HG03460 (cell line): Measurements from ENCODE around the gene DMD.

Experiments
- ATAC-seq: cut with Tn5 transposase; IDR thresholded peaks from one replicate; pipeline ENCODE4 v1.9.1; 2021; ENCODE audit not compliant: unreplicated experiment

Gene DMD

DNA sequence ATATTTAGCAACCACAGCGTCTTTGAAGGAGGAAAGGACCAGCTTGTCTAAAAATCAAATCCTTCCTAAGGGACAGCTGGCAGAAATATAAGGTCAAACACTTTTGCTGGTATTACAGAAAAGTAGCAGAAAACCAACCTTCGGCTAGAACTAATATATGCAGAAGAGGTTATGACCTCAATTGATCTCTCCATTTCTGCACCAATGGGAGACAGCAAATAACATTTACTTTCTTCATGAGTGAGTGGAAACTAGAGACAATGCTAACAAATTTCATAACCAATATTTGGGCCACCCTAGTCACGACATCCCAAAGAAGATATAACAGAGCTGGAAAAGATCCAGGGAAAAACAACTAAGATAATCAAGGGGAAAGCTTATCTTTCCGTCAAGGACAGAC is 1892.5 kb downstream of the DMD start:
- no peak for ATAC-seq

DNA sequence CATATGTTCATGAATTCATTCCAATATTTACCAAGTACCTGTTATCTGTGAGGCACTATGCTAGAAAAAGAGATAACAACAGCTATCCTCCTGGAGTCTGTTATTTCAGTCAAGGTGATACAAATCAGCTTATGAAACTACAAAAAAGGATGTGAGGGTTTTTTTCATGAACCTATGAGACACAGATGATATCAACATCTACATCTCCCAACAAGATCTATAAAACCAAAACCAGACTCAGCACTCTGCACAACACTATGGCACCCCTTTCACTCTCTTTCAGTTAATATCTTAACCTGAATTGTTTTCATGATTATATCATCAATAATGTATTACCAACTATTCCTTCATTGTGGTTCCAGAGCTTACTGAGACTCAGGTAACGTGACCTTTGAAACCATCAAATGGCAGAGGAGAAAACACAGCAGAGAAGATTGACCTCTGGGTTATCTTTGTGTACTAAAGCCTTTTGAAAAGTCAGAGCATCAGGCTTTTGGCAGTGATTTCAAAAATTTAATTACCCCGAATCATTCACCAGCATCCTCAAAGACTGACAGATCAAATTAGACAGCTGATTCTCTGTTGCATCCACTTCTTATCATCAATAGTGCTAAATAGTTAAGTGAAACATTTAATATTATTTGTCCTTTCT is 1894.9 kb downstream of the DMD start:
- ATAC-seq: no peak

DNA sequence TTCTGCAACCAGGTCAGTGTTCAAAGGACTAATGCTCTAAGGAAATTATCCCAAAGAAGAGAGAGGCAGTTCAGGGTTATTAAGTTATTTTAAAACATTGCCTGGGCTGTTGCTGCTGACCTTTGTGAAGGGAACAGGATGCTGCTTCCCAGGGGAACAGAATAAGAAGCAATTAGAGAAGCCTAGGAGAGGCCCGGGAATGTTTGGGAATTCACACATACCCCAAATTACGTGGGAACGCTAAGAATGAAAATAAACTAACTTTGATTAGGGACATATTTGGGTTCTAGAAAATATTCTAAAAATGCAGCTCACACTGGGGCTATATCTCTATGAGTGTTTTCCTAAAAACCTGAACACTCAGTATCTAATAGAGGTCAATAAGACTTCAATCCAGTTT is 1896.4 kb downstream of the DMD start:
- ATAC-seq: no peak

DNA sequence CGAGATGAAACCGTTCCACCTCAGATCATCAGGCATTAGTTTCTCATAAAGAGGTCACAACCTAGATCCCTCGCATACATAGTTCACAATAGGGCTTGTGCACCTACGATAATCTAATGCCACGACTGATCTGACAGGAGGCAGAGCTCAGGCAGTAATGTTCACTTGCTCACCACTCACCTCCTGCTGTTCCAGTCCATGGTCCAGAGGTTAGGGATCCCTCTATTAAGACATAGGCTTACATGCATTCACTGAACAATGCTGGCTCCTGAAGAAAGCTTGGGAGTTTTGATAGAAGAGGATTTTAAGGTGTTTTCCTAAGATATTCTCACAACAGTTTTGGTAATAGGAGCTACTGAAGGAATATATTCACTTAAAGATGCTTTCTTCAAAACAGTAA is 1903.4 kb downstream of the DMD start:
- ATAC-seq: no peak

GRCh38 chrX:31302573-31303075 is 1908.7 kb downstream of the DMD start:
- no peak for ATAC-seq

DNA sequence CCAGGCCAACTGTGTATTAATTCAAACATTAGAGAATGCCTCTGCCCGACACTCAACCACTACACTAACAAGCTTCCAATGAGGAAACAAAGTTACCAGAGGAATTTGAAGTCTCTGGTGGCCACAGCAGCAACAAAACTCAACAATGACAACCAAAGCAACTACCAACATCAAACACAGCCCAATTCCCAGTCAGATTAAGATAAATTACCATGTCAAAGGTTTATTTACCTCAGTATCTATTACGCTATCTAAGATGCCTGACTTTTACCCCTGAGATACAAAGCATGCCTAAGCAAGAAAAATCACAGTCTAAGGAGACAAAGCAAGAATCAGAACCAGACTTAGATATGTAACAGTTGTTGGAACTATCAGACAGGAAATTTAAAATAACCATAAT is 1909.4 kb downstream of the DMD start:
- ATAC-seq: no peak

- ATAC-seq: no peak
Observed at GRCh38 chrX:31301203-31301602, 1910.1 kb downstream of the DMD start.

DNA sequence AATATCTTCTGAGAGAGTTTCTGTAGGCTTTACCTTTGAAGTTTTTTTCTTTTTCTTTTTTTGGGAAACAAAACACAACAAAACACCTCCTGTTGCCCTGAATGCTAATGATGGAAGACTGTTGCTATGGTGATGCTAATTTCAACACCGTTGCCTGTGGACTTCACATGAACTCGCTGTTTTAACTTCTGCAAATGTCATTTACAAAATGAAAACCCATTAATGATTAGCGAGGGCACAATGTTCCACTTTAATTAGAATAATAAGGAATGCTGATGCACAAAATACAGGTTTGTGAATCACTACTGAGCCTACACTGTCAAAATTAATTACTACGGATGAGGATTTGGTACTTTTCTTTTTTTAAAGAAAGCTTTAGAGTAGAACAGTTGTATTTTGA is 1912.4 kb downstream of the DMD start:
- ATAC-seq: no peak

GRCh38 chrX:31297881-31298280 is 1913.5 kb downstream of the DMD start:
- ATAC-seq: no peak

- no peak for ATAC-seq
Observed at GRCh38 chrX:31294475-31294874, 1916.9 kb downstream of the DMD start.

DNA sequence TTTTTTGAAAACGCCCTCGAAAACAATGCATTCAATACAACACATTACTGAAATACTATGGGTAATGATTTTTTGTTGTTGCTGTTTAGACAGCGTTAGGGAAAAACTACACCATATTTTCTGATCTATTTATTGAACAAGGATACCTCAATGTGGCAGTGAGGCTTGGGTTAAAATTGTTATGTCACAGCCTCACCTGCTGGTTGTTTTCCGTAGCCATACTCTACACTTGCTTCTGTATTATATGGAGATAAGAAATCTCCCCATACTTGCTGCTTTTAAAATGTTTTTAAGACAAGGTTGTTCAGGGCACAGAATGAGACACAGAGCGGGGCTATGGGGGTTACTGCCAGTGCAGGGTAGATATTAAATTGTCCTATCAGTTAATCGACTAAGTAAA is 1917.9 kb downstream of the DMD start:
- ATAC-seq: no peak

DNA sequence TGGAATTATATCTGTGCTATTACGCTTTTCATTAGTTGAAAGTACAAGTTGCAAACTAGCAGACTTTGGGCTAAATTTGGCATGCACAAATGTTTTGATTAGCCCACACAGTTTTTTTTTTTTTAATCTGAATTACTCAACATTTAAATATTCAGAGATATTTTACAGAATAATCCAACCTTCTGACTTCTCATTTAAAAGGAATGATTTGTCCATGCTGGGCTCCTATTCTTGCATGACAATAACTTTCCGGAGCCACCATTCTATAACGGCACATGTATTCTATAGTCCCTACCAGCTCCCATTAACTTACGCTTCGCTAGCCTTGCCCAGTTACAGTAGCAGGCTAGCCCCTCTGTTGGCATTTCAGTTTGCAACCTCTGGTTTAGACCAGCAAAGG is 1920.2 kb downstream of the DMD start:
- no peak for ATAC-seq

DNA sequence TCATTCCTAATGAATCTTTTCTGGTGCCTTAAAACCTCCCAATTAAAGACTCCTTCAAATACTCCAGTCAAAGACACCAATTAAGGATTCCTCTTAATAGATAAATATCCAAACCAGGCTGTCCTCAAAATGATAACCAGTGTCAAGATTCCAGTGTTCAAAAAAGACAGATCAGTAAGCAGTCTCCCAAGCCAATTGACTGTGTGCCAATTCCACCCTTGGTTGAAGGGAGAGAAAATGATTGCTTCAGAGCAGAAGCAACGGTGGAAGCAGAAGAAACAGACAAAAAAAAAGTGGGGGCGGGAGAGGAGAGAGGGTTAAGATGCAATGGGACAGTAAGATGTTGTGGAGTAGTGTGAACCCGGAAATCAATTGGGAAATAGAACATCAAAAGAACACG is 1923.5 kb downstream of the DMD start:
- ATAC-seq: no peak

DNA sequence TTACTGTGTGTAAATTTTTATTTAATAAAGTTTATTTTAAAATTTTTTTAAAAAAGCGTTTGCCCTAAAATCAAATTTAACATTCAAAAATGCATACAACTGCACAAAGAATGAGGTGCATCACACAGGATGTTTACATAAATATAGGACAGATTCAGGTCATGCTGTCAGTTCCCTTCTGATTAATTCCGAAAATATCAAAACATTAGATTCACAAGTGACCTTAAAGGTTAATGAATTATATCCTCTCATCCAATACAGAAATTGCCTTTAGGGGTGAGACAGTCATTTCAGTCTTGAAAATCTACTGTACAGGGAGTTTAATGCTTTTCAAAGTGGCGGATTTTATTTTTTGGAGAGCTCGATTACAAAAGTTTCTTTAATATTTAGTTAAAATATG is 1930.8 kb downstream of the DMD start:
- no peak for ATAC-seq

- no peak for ATAC-seq
Observed at GRCh38 chrX:31279359-31279758, 1932.0 kb downstream of the DMD start.

DNA sequence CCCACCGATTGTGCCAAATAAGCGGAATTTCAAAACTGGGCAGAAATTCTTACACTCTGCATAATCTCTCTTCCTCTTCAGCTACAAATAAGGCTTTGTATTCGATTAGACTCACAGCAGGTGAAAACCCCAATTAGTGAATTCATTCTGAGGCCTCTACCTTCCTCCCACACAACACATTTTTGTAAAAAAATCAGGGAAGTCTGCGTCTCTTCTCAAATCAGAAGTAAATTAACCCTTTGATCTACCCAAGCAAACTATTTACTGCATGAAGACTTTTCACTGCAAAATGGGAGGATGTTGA is 1938.9 kb downstream of the DMD start:
- ATAC-seq: no peak

GRCh38 chrX:31271615-31272471 is 1939.5 kb downstream of the DMD start:
- no peak for ATAC-seq

DNA sequence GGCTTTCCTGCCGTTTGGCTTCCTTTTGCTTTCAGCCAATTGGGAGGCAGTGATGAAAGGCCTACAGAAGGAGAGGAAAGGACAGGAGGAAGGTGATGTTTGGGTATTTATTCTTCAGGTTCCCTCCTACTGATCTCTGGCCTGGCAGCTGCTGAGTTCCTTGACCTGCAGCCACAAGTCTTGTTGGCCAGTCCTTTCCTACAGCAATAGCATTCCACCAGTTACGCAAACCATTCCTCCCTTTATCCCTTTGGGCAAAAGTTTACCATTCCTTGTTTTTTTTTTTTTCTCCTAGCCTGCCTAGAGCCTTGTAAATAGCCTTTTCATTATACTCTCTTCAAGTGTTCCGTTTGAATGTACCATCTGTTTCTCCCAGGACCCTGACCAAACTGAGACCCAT is 1941.4 kb downstream of the DMD start:
- no peak for ATAC-seq

GRCh38 chrX:31268359-31268758 is 1943.0 kb downstream of the DMD start:
- no peak for ATAC-seq

- peak; percentile 94 for ATAC-seq
Observed at GRCh38 chrX:31266203-31267076, 1944.9 kb downstream of the DMD start.

- no peak for ATAC-seq
Observed at GRCh38 chrX:31265383-31265782, 1946.0 kb downstream of the DMD start.

GRCh38 chrX:31260351-31260750 is 1951.0 kb downstream of the DMD start:
- ATAC-seq: no peak
